NCI-H1092 (cell line): Measurements from ENCODE around the gene FLVCR2.
A peak's percentile ranks its signal among the peaks of the same experiment; 100 is the strongest.

Experiments
- DNase-seq: peaks from one replicate; lab custom pipeline; 2025; lab: John Stamatoyannopoulos, UW

Gene FLVCR2

GRCh38 chr14:75558440-75558839 lies 20.0 kb upstream of the FLVCR2 start:
- DNase-seq = no peak

DNA sequence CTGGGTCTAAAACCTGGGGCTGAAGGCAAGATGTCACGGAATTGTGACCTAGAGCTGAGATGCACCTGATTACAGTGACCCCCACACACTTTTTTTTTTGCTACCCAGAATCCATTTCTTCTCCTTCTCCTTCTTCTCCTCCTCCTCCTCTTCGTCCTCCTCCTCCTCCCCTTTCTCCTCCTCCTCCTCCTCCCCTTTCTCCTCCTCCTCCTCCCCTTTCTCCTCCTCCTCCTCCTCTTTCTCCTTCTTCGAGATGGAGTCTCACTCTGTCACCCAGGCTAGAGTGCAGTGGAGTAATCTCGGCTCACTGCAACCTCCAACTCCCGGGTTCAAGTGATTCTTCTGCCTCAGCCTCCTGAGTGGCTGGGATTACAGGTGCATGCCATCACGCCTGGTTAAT lies 19.4 kb upstream of the FLVCR2 start:
- DNase-seq = no peak

DNA sequence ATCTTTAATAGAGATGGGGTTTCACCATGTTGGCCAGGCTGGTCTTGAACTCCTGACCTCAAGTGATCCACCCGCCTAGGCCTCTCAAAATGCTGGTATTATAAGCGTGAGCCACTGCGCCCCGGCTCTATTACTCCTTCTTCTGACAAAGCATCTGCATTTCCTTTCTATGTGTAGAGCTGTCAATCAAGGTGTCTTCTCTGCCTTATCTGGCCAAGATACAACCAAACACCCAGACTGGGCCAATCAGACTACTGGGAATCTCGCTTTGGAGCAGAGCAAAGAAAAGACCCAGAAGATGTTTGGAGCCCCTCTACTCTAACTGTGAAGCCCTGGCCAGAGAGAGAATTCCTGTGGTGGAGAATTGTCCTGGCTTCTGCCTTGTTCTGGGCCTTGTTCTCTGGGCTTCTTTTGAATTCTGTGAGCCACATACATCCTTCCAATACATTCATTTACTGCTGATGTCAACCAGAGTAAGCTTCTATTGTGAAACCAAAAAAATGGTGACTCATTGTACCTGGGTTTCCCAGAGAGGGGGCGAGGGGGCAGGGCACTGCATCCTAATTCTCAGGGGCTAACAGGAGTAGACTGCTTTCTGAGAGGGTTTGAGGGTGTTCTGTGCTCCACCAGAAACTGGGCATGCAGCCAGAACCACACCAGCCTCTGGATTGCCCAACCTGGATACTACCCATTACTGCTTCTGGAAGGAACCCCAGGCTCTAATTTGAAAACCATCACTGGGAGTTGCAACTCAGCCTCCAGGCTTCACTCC lies 18.8 kb upstream of the FLVCR2 start:
- DNase-seq = no peak

DNA sequence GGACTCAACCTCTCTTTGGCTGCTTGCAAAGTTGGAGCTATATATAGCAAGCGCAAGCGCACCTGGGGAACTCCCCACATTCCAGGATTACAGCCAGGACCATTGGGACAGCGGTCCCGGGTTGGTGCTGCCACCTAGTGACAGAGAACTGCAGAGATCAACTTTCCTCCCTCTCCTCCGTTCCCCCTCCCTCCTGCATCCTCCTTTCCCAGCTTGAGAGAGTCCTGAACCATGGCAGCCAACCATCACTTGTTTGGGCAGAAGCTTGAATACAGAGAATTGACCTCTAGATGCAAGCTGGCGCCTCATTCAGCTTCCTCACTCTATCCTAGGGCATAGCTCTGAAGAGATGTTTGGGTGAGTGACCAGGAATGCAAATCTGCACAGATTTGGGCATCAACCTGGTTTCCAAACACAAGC lies 17.4 kb upstream of the FLVCR2 start:
- peak; percentile 35 for DNase-seq

- no peak for DNase-seq
These were observed 16.3 kb upstream of the FLVCR2 start for GRCh38 chr14:75562089-75562488.

GRCh38 chr14:75562489-75562888 lies 15.9 kb upstream of the FLVCR2 start:
- DNase-seq = no peak

GRCh38 chr14:75563931-75564330 lies 14.5 kb upstream of the FLVCR2 start:
- no peak for DNase-seq

DNA sequence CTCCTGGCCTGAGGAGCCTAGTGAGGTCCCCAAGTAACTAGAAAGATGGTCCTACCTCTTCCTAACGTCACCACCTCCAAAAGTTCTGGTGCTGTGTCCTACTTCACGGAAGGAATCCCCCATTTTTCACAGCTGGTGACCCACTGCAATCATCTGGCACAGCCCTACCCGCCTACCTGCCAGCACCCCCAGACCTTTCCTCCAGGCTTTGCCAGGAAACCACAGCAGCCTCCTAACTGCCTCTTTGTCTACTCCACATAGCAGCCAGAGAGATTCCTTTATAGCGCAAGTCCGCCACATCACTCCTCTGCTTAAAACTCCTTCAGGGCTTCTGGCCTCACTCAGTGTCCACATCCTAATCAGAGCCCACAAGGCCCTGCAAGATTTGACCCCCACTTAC lies 13.4 kb upstream of the FLVCR2 start:
- DNase-seq = no peak

- DNase-seq = no peak
These were observed 12.1 kb upstream of the FLVCR2 start for GRCh38 chr14:75566321-75566720.

DNA sequence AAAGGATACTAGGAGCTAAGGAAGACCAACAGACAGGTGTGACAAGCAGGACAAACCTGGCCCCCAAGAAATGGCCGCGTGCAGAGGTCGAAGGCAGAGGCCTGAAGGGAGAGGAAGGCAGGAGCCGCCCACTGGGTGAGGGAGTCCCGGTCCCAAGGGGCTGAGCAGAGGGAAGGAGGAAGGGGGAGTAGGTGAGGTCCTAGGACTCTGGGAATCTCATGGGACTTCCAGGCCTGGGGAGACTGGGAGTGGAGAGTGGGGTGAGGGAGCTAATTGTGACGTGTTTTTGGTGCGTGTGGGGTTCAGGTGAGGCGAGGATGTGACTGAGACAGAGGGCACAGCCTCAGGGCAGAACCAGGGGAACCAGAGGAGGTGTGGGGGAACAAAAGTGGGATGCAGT lies 11.7 kb upstream of the FLVCR2 start:
- no peak for DNase-seq

DNA sequence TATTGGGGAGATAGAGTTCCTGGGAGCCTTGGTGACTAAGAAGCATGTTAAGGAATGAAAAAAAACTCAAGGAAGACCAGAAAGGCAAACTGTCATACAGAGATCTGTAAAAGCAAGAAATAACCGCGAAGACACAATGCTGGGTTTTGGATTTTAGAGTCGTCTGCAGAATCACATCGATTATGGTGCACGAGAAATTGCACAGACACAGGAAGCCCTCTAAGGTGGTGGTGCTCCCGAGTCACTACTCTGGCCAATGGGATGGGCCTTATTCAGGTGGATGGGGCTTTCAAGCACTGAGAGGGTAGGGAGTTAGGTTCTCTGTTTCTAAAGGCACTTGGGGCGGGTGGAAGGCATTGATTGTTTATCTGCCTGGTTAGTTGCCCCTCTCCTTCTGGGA lies 10.3 kb upstream of the FLVCR2 start:
- DNase-seq = no peak

GRCh38 chr14:75568791-75569190 lies 9.6 kb upstream of the FLVCR2 start:
- no peak for DNase-seq

GRCh38 chr14:75570797-75571196 lies 7.6 kb upstream of the FLVCR2 start:
- no peak for DNase-seq

DNA sequence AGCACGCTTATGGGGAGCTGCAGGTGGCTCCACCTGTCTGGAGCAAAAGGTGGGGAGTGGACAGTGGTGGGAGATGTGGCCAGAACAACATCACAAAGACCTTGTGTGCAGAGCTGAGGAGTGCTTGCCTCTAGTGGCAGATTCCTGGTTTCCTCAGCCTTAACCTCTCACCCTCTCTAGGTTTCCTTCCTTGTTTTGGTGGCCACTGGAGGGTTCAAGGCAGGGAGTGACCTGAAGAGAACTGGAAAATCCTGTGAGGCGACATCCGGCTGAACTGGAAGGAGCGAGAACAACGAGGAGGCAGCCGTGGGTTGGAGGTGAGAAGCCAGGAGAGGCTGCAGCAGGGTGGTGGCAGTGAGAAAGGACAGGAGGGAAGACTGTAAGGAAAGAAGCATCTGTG lies 6.3 kb upstream of the FLVCR2 start:
- DNase-seq = no peak

DNA sequence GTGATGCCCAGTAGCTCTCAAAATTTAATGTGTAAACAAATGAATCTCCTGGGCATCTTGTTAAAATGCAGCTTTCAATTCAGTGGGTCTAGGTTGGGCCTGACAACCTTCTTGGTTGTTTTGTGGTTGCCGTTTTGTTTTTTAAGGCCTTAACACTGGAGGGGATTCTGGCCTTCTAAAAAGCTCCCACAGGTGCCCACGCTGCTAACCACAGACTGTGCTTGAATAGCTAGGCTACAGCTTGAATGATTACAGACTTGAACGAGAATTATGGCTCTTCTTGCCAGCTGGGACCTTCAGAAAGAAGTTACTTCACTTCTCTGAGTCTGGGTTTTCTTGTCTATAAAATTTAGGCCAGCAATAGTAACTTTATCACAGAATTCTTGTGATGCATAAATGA lies 1.3 kb upstream of the FLVCR2 start:
- no peak for DNase-seq

- DNase-seq = peak; percentile 50
These were observed 705 bp upstream of the FLVCR2 start for GRCh38 chr14:75577729-75578101.

- DNase-seq = no peak
These were observed 442 bp downstream of the FLVCR2 start for GRCh38 chr14:75578786-75579337.

GRCh38 chr14:75579338-75579864 lies 981 bp downstream of the FLVCR2 start:
- no peak for DNase-seq

DNA sequence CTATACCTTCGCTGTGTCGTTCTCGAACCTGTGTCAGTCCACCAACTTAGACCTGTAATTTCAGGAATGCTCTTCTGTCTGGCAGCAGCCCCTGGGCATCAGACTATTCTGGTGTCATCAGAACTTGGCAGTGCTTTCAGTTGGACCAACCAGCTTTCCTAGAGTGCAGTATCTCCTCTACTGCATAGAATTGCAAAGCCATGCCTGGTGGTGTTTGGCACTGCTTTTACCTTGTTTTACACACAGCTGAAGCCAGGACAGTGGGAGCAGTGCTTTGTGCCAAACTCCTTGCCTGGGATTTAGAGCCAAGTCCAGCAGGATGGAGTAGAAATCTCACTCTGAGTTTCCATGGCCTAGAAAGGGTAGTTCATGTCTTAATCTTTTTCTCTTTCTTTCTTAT lies 1.5 kb downstream of the FLVCR2 start:
- DNase-seq = no peak

GRCh38 chr14:75587388-75587787 lies 9.0 kb downstream of the FLVCR2 start:
- no peak for DNase-seq

DNA sequence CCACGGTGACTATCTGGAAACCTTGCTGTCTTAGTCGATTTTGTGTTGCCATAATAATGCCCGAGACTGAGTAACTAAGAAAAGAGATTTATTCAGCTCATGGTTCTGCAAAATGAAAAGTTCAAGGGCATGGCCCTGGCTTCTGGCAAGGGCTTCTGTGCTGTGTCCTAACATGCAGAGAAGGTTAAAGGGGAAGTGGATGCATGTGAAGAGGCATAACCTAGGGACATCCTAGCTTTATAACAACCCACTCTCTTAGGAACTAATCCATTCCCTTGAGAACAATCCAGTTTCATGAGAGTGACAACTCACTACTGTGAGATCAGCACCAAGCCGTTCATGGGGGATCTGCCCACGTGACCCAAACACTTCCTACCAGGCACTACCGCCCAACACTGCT lies 11.5 kb downstream of the FLVCR2 start:
- no peak for DNase-seq

DNA sequence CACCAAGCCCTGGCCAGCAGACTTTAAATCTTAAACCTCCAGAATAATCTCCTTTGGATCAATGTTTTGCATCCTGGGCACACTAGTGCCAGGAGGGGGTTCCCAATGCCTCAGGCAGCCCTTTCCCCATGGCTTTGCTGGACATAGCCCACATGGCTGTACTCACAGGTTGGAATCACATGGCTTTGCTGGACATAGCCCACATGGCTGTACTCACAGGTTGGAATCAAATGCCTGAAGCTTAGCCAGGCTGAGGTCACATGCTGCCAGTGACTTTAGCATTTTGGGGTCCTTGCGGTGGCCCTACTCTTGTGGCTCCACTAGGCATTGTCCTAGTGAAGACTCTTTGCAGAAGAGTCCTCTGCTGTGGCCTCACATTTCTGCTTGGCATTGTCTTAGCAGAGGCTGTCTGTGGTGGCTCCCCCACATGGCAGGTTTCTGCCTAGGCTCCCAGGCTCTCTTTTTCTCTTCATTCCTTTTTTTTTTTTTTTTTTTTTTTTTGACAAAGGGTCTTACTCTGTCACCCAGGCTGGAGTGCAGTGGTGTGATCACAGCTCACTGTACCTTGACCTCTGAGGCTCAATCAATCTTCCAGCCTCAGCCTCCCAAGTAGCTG lies 13.0 kb downstream of the FLVCR2 start:
- DNase-seq = no peak

DNA sequence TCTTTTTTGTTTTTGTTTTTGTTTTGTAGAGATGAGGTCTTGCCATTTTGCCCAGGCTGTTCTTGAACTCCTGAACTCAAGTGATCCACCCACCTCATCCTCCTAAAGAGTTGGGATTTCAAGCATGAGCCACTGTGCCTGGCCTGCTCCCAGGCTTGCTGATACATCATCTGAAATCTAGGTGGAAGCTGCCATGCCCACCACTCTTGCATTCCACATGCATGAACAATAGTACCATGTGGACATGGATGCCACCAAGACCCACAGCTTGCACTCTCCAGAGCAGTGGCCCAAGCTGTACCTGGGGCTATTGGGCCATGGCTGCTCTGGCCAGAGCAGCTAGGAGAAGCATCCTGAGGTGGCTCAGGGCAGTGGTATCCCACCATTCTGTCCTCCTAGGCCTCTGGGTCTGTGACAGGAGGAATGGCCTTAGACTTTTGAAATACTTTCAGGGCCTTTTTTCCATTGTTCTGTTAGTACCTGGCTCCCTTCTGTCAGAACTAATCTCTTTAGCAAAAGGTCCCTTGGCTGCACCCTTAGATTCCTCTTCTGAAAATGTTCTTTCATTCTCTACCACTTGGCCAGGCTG lies 13.7 kb downstream of the FLVCR2 start:
- no peak for DNase-seq
